SJCRH30 (cell line): Measurements from ENCODE around the gene TPGS1. TPM values are rescaled to one million over a fixed set of nuclear protein-coding genes. Genes with fewer than 3 reads are reported as not detected.
A peak's percentile ranks its signal among the peaks of the same experiment; 100 is the strongest.
"Not testable (repeated sequence)": the region's sequence is repeated elsewhere in the genome, so short reads cannot be mapped to it uniquely, and the experiment has no call there.

Experiments
- DNase-seq, 2 experiments: peaks; one replicate each; pipeline ENCODE4 v3.0.0-alpha.2; 2015 to 2020
- H3K27ac ChIP-seq: fragments of 250-450 bp; sonication (Bioruptor Pico); 2 replicates; pipeline ENCODE4 v1.5.1; 2020; ENCODE audit warnings: mild to moderate bottlenecking, moderate library complexity
- H3K27me3 ChIP-seq: fragments of 250-450 bp; sonication (Bioruptor Pico); 2 replicates; pipeline ENCODE4 v1.5.1; 2020; ENCODE audit warnings: mild to moderate bottlenecking, moderate library complexity
- H3K36me3 ChIP-seq: fragments of 250-450 bp; sonication (Bioruptor Pico); 2 replicates; pipeline ENCODE4 v1.5.1; 2020; ENCODE audit warnings: mild to moderate bottlenecking, moderate library complexity
- H3K4me1 ChIP-seq: fragments of 250-450 bp; sonication (Bioruptor Pico); 2 replicates; pipeline ENCODE4 v1.5.1; 2020; ENCODE audit warnings: mild to moderate bottlenecking, moderate library complexity
- H3K4me3 ChIP-seq: fragments of 250-450 bp; sonication (Bioruptor Pico); 2 replicates; pipeline ENCODE4 v1.5.1; 2020; ENCODE audit warnings: mild to moderate bottlenecking, moderate library complexity
- H3K9me3 ChIP-seq: fragments of 250-450 bp; sonication (Bioruptor Pico); replicated peaks from 2 replicates; pipeline ENCODE4 v1.5.1; 2020; ENCODE audit warnings: mild to moderate bottlenecking, moderate library complexity
- total RNA-seq: library from RNA; depleted of rRNA; stranded (reverse); fragments of >200 nt; shearing (Covaris generic); gene quantifications from 2 replicates; pipeline ENCODE4 v1.2.3, GENCODE V29; 2014

TPGS1 gene
- total RNA-seq, 1 experiment from 2014 or later = 7.3 TPM

DNA sequence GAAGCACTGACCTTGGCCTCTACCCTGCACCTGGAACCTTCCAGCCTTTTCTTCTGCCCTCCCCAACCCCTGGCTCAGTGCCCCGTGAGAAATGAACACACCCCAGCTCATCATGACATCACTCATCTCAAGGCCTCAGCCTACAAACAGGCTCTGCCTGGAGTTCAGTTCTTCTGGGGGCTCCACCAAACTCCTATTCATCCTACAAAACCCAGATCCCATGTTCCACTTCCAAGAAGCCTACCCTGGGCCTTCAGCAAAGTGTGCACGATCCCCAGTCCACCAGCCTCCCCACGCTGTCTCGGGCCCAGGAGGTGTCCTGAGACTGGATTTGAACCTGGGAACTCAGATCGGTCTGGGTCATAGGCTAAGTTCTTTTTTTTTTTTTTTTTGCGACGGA lies 37.5 kb upstream of the TPGS1 start:
- no peak for DNase-seq
- no peaks in the 10 kb centered on the region for H3K36me3 ChIP-seq

GRCh38 chr19:470701-471100 lies 36.6 kb upstream of the TPGS1 start:
- Histone ChIP-seq H3K4me3 (no peak overlapping the region), H3K36me3 (no peaks in the 10 kb centered on the region), H3K27ac (no peak overlapping the region), H3K4me1 (no peaks in the 10 kb centered on the region), H3K27me3 (no peaks in the 10 kb centered on the region; the same call in 1 of the 2 replicates), H3K9me3 (no peaks in the 10 kb centered on the region)
- DNase-seq = no peak

More for the DNA sequence above, 37.5 kb upstream of the TPGS1 start:
- H3K4me1 ChIP-seq = no peaks in the 10 kb centered on the region
- H3K27ac ChIP-seq = no peak overlapping the region
- H3K4me3 ChIP-seq = no peak overlapping the region
- H3K27me3 ChIP-seq = no peaks in the 10 kb centered on the region; the same call in 1 of the 2 replicates
- no peaks in the 10 kb centered on the region for H3K9me3 ChIP-seq

DNA sequence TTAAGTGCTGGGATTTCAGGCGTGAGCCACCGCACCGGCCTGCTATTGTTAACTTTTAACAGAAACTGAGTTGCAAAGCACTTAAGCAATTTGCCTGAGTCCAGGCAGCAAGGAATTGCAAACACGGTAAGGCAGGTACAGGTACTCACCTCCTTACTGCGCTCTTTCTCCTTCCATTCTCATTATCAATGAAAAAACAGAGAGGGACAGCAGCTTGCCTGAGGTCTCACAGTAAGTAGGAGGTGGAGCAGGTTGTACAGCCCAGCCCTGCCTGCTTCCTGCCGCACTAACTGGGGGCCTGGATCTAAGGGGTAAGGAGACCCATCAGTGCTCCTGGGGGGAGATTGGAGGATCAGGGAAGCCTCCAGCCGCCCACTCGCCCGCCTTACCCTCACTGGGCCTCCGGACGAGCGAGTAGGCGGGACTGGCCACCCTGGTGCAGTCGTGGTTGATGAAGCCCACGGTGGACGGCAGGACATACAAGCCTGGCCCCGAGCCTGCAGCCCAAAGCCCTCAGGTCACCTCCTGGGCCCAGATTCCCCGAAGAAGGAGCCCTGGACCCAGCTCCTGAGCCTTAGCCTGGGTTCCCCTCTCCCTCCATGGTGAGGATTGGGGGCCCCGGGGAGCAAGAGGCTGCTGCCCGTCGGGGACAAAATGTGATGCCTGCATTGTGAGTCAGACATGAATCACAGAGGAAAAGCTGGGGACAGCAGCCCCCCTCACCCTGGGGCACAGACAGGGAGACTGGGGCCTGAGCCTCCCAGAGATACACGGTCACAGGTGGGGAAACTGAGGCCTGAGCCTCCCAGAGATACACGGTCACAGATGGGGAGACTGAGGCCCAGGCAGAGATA lies 35.1 kb upstream of the TPGS1 start:
- H3K27me3 ChIP-seq = no peaks in the 10 kb centered on the region; the same call in 1 of the 2 replicates
- H3K36me3 ChIP-seq = no peaks in the 10 kb centered on the region
- H3K4me1 ChIP-seq = no peaks in the 10 kb centered on the region
- H3K27ac ChIP-seq = no peak overlapping the region
- DNase-seq = peak in 1 of 2 experiments; percentile 11
- no peak overlapping the region for H3K4me3 ChIP-seq
- H3K9me3 ChIP-seq = no peaks in the 10 kb centered on the region

DNA sequence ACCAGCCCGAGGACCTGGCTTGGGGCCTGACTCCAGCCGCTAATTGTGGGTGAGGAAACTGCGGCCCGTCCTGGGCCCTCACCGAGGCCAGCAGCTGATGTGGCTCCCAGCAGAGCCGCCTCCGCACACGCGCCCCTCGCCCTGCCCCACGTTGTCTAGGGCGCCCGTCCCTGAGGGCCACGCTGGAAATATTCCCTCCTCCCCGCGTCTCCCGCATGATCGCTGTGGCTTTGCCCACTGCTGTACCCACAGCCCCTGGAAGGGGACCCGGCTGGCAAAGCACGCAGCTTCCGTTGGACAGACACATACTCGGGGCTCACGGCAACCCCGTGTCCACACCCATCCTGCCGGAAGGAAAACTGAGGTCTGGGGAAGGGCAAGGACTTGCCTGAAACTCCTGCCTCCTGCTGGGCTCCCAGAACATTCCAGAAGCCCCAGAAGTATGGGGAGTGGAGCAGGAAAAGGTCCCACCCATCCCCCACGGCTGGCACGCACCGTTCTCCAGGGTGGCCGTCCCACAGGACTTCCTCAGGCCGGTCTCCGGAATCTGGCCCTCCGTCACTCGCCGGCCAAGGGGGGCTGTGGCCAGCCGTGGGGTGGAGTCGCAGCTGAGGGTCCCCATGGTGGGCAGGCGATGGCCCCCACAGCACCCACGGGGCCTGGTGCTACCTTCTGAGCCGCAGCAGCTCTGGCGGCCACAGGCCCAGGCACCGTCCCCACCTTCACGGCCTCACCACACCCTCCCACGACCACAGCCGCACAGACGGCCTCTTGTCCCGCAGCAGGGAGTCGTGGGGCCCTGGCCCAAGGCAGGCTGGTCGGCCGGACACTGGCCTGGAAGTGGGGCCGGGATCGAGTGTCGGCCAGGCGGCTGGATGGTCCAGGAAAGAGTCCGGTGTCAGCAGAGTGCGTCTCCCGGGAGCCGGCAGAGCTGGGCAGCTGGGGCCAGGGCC lies 32.9 kb upstream of the TPGS1 start:
- no peaks in the 10 kb centered on the region for H3K36me3 ChIP-seq
- H3K27me3 ChIP-seq = no peaks in the 10 kb centered on the region; the same call in 1 of the 2 replicates
- H3K9me3 ChIP-seq = no peaks in the 10 kb centered on the region
- no peaks in the 10 kb centered on the region for H3K4me1 ChIP-seq
- H3K4me3 ChIP-seq = no peak overlapping the region
- DNase-seq = no peak
- no peak overlapping the region for H3K27ac ChIP-seq

DNA sequence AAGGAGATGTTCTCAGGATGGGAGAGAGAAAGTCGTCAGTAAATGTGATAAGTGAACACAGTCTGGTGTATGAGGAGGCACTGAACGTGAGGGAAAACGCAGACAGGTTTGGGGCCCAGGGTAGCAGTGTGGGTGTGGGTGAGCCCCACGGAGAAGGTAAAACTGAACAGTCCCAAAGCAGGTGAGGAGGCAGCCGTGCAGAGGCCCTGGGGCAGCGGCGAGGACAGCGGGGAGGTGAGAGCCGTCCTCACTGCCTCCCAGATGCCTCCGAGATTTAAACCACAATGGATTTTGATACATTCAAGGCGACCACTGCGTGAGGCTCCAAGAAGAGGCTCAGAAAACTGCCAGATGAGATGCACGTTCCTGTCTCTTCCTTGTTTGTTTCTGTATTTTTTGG lies 31.9 kb upstream of the TPGS1 start:
- Histone ChIP-seq H3K36me3 (no peaks in the 10 kb centered on the region), H3K27ac (no peak overlapping the region), H3K4me3 (no peak overlapping the region), H3K4me1 (no peaks in the 10 kb centered on the region), H3K9me3 (no peaks in the 10 kb centered on the region), H3K27me3 (no peaks in the 10 kb centered on the region; the same call in 1 of the 2 replicates)
- no peak for DNase-seq

- Histone ChIP-seq H3K9me3 (no peaks in the 10 kb centered on the region), H3K27ac (no peak overlapping the region), H3K4me1 (no peaks in the 10 kb centered on the region), H3K36me3 (no peaks in the 10 kb centered on the region), H3K27me3 (no peaks in the 10 kb centered on the region; the same call in 1 of the 2 replicates), H3K4me3 (no peak overlapping the region)
- no peak for DNase-seq
These were observed 28.9 kb upstream of the TPGS1 start for GRCh38 chr19:478236-478903.

- Histone ChIP-seq H3K9me3 (no peaks in the 10 kb centered on the region), H3K27me3 (no peaks in the 10 kb centered on the region; the same call in 1 of the 2 replicates), H3K27ac (no peak overlapping the region), H3K36me3 (no peaks in the 10 kb centered on the region), H3K4me1 (no peaks in the 10 kb centered on the region), H3K4me3 (no peak overlapping the region)
- DNase-seq = no peak
These were observed 28.3 kb upstream of the TPGS1 start for GRCh38 chr19:478976-479375.

GRCh38 chr19:480016-480855 lies 27.1 kb upstream of the TPGS1 start:
- Histone ChIP-seq H3K4me1 (no peaks in the 10 kb centered on the region; the same call in 1 of the 2 replicates), H3K27ac (no peak overlapping the region), H3K9me3 (no peaks in the 10 kb centered on the region), H3K36me3 (no peaks in the 10 kb centered on the region), H3K27me3 (no peaks in the 10 kb centered on the region), H3K4me3 (no peak overlapping the region)
- DNase-seq = no peak

- H3K27me3 ChIP-seq, H3K36me3 ChIP-seq, H3K9me3 ChIP-seq, H3K27ac ChIP-seq, H3K4me3 ChIP-seq, DNase-seq, H3K4me1 ChIP-seq: not testable (repeated sequence)
These were observed 26.2 kb upstream of the TPGS1 start for GRCh38 chr19:481100-481499.

GRCh38 chr19:482186-483041 lies 24.9 kb upstream of the TPGS1 start:
- Histone ChIP-seq H3K27ac (no peak overlapping the region), H3K9me3 (no peaks in the 10 kb centered on the region), H3K4me3 (no peak overlapping the region), H3K4me1 (peaks cover 9% of the 10 kb centered on the region; the same call in 1 of the 2 replicates), H3K36me3 (no peaks in the 10 kb centered on the region), H3K27me3 (no peaks in the 10 kb centered on the region)
- no peak for DNase-seq

GRCh38 chr19:483332-484072 lies 23.8 kb upstream of the TPGS1 start:
- Histone ChIP-seq H3K4me1 (peaks cover 9% of the 10 kb centered on the region; the same call in 1 of the 2 replicates), H3K27ac (no peak overlapping the region), H3K4me3 (no peak overlapping the region), H3K27me3 (no peaks in the 10 kb centered on the region), H3K9me3 (no peaks in the 10 kb centered on the region), H3K36me3 (no peaks in the 10 kb centered on the region)
- no peak for DNase-seq

GRCh38 chr19:484494-484893 lies 22.8 kb upstream of the TPGS1 start:
- H3K36me3 ChIP-seq = no peaks in the 10 kb centered on the region
- peaks cover 9% of the 10 kb centered on the region; the same call in 1 of the 2 replicates for H3K4me1 ChIP-seq
- H3K27me3 ChIP-seq = no peaks in the 10 kb centered on the region
- H3K9me3 ChIP-seq = no peaks in the 10 kb centered on the region
- H3K27ac ChIP-seq = no peak overlapping the region
- H3K4me3 ChIP-seq = no peak overlapping the region
- DNase-seq = no peak
